AML-193 (cell line): ENCODE results near the gene PPP3R1.
"Not testable (repeated sequence)": the region's sequence is repeated elsewhere in the genome, so short reads cannot be mapped to it uniquely, and the experiment has no call there.

Source experiments
- DNase-seq, 2 experiments: peaks; one replicate each; lab custom pipeline; 2025; lab: John Stamatoyannopoulos, UW

The PPP3R1 gene

GRCh38 chr2:68188831-68189230, 63.5 kb downstream of the PPP3R1 start:
- no peak for DNase-seq

- DNase-seq: no peak
These were observed 65.0 kb downstream of the PPP3R1 start for GRCh38 chr2:68187329-68187728.

- peak; percentile 72 to 75 for DNase-seq
These were observed 66.7 kb downstream of the PPP3R1 start for GRCh38 chr2:68185541-68186164.

- no peak for DNase-seq
These were observed 69.4 kb downstream of the PPP3R1 start for GRCh38 chr2:68182902-68183301.

GRCh38 chr2:68178954-68179627, 73.2 kb downstream of the PPP3R1 start:
- DNase-seq: no peak

GRCh38 chr2:68178432-68178831, 73.9 kb downstream of the PPP3R1 start:
- DNase-seq: no peak

- DNase-seq: no peak
These were observed 74.8 kb downstream of the PPP3R1 start for GRCh38 chr2:68177541-68177940.

- DNase-seq: peak; percentile 24 to 42
These were observed 75.7 kb downstream of the PPP3R1 start for GRCh38 chr2:68176657-68177056.

- not testable (repeated sequence) for DNase-seq
These were observed 77.1 kb downstream of the PPP3R1 start for GRCh38 chr2:68175210-68175609.

GRCh38 chr2:68172990-68173700, 79.2 kb downstream of the PPP3R1 start:
- peak; percentile 97 to 98 for DNase-seq

GRCh38 chr2:68172521-68172920, 79.8 kb downstream of the PPP3R1 start:
- DNase-seq: peak; percentile 22 to 47

- no peak for DNase-seq
These were observed 80.6 kb downstream of the PPP3R1 start for GRCh38 chr2:68171684-68172083.

GRCh38 chr2:68171146-68171545, 81.2 kb downstream of the PPP3R1 start:
- DNase-seq: no peak

- no peak for DNase-seq
These were observed 83.0 kb downstream of the PPP3R1 start for GRCh38 chr2:68169308-68169707.

GRCh38 chr2:68167186-68167585, 85.1 kb downstream of the PPP3R1 start:
- no peak for DNase-seq

- DNase-seq: no peak
These were observed 88.7 kb downstream of the PPP3R1 start for GRCh38 chr2:68163641-68164040.

GRCh38 chr2:68158134-68158447, 94.2 kb downstream of the PPP3R1 start:
- no peak for DNase-seq

- DNase-seq: peak; percentile 91 to 93
These were observed 94.8 kb downstream of the PPP3R1 start, which contains the start of gene PNO1 for GRCh38 chr2:68157402-68158133. TSS of gene PNO1 (plus strand) at chr2:68157888. CDS start at chr2:68157935, 47 bp downstream.

- DNase-seq: peak in 1 of 2 experiments; percentile 38
These were observed 95.3 kb downstream of the PPP3R1 start for GRCh38 chr2:68157002-68157401.

GRCh38 chr2:68156419-68156818, 95.9 kb downstream of the PPP3R1 start:
- no peak for DNase-seq

- DNase-seq: no peak
These were observed 96.7 kb downstream of the PPP3R1 start for GRCh38 chr2:68155618-68156017.

GRCh38 chr2:68152681-68153347, 99.5 kb downstream of the PPP3R1 start:
- DNase-seq: no peak
